TTC549 (cell line): ENCODE results near the gene ZNF423.

Source experiments
- FAIRE-seq: peaks from 2 replicates; lab custom pipeline; 2012; peaks lifted over from hg19 to GRCh38; lab: Jason Lieb, UNC

Gene ZNF423

DNA sequence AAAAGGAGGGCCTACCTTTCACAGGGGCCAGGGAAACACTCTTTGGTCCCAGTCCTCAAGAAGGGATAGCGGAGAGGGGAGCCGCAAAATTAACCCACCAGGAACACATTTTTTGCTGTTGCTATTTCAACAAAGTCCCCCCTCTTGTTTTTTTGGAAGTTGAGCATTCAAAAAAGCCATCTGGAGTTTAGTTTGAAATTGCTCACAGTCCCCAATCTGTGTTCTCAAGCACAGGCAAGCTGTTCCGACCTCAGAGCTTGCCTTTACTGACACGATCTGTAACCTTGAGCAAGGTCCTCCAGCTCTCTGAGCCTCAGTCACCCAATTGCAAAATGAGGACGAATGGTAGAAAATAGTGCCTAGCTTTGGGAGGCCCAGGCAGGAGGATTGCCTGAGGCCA, 131.1 kb downstream of the ZNF423 start:
- no peak for FAIRE-seq

DNA sequence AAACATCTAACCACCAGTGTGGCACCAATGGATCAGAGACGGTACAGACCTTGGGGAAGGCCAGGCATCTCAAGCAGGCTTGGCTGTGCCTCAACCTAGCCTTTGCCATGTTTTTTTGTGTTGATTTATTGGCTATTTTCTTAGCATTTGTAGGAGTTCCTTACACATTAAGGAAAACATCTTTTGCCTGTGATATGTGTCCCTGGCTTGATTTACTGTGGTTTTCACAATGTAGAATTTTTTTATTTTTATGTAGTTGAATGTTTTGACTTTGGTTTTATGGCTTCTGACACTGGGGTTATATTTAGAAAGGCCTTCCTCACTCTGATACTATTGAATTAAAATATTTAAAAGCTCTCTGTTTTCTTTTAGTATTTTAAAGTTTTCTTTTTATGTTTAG, 132.6 kb downstream of the ZNF423 start:
- no peak for FAIRE-seq

DNA sequence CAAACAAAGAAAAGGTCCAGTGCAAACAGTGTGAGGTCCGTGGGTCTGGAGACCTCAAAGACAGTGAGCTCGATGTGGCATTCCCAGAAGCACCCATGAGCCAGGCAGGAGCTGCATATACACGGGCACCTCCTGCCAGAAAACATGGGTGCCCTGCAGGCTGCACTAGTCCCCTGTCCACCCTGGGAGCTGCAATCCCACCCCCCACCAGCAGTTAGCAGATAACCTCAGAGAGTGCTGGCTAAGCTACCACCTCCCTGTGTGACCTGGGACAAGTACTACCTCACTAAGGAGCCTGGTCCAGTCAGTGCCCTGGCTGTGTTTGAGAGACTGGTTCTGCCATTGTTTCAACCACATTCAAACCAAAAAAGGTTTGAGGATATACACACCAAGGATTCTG, 135.7 kb downstream of the ZNF423 start:
- FAIRE-seq = no peak

DNA sequence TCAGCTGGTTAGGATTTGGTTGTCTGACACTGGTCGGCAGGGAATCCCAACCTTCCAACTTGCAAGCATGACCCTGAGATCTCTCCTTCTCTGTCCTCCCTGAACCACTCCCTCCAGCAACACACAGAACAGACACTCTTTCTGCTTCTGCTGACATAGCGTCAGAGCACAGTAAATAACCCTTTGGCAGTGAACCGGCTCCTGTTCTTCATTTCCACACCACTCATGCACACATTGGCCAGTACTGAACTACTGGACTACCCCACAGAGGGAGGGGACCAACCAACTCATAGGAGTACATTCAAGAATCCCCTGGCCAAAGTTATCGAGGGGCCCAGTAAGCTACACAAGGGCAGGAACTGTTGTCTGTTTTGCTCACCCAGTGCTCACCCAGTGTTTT, 138.2 kb downstream of the ZNF423 start:
- FAIRE-seq = no peak

DNA sequence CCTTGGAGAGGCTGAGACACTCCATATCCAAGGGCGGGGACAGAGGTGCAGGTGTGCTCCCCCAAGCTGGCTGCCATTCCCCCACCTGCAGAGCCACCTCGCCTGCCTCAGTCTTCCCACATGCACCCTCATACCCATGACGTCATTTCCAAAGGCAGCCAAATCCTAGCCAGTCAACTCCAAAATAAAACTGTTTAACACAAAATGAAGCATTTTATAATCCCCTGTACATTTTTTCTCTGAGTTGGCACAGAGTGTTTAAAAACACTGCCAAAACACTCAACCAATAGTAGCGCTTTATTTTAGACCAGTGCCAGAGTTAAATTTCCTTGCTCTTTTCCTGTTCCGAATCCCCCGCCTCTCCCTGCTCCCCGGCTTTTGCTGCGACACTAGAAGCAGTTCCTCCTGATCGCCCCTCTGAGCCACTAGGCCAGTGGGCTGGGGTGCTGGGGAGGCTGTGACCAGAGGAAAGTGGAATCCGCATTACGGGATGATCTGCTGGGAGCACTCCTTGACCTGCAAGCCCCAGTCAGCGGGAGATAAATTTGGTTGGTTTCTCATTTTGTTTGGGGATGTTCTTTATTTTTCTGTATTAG, 139.5 kb downstream of the ZNF423 start:
- FAIRE-seq = no peak

DNA sequence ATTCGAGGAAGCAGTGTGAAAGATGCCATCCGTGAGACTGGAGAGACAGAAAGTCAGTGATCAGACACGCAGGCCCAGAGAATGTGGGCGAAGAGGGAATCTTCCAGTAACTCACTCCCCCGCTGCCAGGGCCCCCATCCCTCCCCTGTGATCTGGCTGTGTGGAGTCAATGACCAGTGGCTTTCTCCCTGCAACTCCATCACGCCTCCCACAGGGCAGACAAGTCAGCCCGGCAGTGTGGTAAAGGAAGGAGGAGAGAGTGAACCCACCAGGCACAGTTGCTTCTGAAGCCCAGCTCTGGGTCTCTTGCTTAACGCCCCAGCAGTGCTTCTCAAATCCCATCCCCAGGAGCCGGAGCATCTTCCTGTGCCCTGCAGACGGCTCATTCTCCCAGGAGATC, 142.1 kb downstream of the ZNF423 start:
- FAIRE-seq = no peak

DNA sequence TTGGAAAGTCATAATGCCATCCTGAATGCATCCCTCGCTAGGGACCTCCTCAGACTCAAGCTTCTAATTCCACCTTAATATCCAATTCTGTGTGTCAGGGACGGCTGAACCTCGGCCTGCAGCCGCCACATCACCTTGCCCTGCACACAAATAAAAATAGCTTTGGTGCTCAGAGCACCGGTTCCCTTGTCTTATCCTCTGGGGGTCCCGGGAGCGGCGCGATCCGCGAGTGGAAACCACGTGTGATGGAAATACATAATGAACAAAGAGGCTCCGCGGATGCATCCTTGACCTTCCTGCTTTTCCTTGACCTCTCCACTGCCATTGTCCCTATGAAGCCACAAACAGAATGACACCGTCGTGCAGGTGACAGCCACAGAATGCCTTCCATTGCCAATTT, 143.4 kb downstream of the ZNF423 start:
- FAIRE-seq = no peak

DNA sequence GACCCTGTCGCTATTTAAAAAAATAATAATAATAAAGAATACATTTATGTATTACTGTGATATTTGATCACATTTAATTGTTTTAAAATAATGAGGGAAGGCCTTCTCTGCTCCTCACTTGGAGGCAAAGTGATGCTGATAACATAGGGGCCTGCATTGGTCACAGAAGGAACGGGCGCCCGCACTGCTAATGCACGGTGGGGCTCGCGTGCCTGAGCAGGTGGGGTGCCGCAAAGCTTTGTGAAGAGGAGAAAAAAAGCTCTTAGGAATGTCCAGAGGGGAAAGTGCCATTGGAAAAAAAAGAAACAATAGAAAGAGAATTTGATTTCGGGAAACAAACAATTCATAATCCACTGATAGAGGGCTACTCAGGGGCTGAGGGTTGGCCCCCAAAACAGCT, 143.8 kb downstream of the ZNF423 start:
- no peak for FAIRE-seq

DNA sequence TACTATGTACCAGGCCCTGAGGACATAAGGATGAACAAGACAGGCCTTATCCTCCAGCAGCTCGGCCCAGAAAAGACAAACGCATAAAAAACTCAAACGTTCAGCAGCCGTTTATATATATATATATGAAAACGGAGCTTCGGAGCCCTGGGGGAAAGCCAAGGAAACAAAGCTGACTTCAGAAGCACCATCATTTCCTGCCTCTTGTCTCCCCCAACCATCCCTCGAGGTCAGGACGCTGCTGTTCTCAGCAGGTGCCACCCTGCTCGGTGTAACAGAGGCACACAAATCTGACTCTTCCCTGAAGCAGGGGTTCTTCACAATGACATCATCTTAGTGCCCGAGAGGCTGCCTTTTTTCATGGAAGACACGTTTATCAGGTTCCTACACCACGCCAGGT, 146.9 kb downstream of the ZNF423 start:
- no peak for FAIRE-seq

DNA sequence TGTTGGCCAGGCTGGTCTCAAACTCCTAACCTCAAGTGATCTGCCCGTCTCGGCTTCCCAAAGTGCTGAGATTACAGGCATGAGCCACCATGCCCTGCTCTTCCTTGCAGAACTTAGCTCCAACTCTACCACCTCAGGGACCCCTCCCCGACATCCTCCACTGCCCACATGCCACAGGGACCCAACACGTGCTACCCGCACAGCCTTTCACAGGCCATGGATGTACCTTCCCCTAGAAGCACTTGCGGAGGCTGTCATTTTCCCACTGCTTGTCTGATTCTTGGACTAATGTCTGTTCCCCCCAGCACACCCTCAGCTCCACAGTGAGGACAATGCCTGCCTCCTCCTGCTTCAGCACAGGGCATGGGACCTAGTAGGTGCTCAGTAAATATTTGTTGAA, 147.4 kb downstream of the ZNF423 start:
- FAIRE-seq = no peak

DNA sequence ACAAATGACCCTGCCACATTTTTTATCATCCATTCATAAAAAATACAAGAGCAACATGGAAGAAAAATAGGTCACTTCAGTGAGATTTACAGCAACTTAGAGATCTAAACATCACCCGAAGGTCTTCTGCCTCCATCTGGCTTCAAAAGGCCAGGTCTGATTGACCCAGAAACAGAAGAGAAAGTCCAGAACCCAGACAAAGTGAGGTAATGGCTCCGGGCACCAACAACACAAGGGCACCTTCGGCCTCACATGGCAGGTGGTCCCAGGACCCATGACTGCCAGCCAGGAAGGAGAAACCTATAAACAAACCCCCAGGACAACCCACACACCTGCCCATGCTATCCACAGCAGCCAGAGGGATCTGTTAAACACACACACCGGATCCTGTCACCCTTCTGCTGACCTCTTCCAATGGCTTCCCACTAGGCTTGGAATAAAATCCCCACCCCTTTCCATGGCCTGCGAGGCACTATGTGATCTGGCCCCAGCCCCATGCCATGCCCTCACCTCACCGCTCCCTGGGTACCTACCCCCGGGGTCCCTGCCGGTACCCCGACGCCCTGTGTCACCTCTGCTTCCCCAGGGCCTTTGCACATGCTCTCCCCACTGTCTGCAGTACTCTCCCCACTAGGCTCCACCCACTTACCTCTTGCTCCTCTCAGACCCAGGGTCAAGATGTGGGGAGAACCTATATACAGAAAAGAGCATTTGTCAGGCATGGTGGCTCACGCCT, 149.1 kb downstream of the ZNF423 start:
- no peak for FAIRE-seq

DNA sequence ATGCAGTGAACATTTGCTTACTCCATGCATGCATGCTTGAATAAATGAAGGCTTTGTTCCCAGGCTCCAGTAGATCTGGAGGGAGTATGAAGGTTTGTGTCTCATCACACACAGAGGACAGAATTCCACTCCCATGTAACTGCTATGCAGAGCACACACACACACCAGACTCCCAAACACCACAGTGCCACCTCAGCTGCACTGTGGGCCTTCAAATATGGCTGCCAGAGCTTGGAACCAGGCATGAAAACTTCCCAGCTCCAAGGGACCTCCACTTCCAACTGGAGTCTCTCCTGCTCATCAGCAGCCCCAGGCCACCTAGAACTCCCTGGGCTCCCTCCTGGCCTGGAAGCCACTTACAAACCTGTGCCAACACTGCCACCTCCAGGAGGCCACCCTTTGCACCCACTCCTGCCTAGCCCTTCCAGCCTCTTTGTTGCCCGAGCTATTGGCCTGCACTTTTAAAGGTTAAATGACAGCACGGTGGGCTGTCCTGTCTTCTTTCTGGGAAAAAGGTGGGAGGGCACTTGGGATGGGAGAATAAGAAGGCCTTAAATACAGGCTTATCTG, 151.2 kb downstream of the ZNF423 start:
- FAIRE-seq = no peak

DNA sequence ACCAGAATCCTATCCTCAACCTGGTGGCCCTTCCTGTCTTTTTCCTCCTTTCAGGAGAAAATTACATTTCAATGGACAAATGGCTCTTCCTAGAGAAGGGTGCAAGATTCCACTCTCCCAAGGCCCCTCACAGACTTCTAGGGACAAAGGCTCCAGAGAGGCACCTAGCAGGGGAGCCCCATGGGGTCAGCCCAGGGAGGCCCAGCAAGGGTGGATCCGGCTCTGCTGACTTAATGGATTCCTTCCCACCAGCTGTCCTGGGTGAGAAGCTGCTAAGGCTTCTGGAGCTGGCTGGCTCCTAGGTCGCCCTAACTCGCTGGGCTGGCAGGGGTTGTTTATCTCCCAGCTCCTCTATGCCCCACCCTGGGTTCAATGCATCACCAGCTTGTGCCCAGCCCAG, 152.4 kb downstream of the ZNF423 start:
- no peak for FAIRE-seq

DNA sequence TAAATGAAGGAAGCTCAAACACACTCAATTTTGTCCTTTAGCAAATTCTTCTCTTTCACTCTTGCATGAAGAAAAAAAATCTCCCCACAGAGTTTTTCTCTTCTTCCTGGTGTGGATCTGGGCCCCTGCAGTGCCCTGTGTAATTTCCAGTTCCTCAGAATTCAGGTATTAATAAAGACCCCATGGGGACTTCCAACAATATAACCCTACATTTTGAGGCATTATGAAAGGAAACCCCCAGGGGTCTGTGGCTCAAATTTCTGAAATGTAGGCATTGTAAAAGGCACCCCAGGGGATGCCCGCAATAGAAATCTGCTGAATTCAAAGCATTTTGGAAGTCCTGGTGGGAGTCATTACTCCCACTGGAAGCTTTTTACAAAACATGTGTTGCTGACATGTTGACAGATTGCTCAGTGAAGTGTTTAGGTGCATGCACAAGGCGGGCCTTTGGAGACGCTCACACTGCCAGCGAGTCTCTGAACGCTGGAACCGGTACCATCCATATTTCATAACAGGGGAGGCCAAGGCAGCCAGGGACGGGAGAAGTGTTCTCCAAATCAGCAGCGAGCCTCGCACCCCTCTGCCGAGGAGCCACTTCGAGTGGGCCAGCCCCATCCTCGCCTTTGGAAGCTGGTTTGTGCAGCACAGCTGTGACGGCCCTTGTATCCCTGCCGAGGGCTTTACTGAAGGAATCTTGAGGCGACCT, 154.0 kb downstream of the ZNF423 start:
- FAIRE-seq = no peak

DNA sequence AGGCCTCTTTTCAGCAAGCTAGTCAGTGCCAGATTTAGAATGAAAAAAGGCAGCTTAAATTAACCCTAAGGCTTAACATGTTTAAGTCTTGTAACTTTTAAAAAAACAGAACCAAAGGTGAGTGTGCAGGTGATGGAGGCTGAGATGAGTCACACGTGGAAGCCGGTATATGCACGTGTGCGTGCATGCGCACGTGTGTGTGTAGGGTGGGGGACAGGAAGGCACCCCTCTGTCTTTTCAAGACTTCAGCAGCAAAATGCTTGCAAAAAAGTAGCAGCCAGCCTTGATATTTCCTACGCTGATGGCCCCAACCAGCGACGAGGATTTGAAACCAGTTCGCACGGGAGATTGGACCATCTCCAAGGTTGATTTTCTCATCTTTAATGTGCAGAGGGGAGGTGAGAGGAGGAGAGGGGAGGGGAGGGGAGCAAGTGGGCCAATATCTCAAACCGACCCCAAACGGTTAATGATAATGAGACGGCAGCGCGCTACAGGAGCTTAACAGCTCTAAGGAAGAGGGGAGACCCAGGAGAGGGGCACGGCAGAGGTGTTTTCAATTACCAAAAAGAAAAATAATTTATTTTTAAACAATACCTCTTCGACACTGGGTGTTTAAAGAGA, 154.7 kb downstream of the ZNF423 start:
- FAIRE-seq = no peak

DNA sequence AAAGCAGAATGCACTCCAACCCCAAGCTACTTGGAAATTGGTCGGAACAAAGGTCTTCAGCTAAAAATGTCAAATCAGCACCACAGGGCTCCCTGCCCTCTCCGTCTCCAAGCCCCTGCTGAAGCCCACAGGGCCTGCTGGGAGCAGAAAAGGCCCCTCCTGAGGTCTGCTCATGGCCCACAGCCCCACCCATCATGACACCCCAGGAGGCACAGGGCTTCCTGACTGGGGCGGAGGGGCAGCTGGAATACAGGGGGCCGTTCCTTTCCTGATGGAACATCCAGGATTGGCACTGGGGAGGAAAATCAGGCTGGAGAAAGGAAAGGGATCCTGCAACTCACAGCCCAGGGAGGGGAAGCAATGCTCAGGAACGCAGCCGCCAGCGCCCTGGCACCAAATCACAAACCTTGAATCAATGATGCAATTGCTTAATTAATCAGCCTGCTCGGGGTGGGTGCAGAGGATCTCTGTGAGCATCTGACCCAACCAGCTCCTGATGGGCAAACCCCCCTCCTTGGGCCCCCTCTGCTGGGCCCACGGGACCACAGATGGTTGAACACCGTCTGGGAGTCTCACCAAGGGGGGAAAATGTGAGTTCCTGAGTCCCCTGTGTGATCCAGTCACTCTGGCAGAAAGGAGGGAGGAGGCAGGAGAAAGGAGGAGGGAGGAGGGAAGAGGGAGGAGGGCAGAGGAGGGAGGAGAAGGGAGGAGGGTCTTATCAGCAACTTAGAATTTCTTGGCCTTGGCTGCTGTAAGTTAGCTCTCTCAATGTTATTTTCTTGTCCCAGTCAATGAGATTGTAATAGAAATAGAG, 155.5 kb downstream of the ZNF423 start:
- FAIRE-seq = no peak

DNA sequence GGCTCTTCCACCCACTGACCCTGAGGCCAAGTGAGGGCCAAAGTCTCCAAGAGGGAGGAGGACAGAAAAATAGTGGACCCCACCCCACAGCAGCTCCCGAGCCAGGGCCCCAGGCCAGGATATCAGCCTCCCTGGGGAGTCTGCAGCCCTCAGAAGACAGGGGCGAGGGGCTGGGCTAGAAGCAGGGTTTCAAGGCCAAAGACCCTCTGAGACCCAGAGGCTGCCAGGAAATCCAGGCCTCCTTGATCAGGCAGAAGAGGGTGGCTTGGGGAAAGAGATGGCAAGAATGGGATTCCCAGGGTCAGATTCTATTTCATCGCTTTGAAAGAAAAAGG, 156.1 kb downstream of the ZNF423 start:
- FAIRE-seq = no peak

DNA sequence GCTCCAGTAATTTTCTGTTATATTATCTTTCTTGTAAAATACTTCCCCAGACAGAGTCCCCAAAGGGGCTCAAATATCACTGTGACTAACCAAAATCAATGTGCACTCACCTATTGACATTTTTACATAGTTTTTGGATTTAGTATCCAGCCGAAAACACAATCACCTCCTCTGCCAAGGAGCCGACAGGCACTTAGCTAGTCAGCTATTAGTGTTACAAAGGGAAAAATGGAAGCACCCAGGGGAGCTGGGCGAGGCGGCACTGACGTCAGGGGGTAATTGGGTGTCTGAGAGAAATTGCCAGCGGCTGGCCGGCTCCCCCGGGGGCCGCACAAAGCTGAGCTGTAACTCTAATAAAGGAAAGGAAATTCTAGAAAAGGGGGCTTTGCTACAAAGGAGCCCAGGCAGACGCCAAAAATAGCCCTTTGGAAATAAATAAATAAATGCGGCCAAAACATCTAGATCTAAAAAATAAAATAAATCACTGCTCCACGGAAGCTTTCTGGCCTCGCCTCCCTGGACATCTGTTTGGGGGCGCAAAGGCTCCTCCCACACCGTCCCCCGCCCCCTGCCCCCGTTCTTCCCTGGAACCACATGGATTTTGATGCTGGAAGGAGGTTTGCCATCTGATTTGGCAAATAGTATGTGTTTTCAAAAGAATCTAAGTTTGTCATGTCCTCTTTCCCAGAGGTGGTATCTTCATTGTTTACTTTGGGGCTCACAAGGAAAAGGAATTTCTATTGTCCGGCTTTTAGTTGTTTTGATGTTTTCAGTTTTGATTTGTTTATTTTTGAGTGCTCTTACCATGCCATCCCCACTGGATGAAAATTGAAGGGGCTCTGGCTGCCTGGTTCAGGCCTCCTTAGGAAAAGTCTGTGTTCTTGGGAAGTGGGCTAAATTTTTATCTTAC, 156.7 kb downstream of the ZNF423 start:
- FAIRE-seq = no peak

DNA sequence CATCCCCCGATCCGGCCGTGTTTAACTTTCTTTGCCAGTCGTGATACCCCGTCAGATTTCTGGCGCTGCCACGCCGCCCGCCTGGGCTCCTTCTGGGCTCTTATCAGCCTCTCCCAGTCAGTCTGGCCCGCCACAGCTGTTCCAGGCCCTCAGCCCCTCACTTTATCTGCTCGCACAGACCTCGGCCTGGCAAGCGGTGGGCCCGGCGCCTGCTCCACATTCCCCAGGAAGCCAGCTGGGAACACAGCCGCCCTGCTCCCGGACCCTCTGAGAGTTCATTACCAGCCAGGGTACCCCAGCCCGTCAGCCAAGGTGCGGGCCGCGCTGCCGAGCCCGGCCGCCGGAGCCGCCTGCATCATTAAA, 157.5 kb downstream of the ZNF423 start:
- FAIRE-seq = no peak

DNA sequence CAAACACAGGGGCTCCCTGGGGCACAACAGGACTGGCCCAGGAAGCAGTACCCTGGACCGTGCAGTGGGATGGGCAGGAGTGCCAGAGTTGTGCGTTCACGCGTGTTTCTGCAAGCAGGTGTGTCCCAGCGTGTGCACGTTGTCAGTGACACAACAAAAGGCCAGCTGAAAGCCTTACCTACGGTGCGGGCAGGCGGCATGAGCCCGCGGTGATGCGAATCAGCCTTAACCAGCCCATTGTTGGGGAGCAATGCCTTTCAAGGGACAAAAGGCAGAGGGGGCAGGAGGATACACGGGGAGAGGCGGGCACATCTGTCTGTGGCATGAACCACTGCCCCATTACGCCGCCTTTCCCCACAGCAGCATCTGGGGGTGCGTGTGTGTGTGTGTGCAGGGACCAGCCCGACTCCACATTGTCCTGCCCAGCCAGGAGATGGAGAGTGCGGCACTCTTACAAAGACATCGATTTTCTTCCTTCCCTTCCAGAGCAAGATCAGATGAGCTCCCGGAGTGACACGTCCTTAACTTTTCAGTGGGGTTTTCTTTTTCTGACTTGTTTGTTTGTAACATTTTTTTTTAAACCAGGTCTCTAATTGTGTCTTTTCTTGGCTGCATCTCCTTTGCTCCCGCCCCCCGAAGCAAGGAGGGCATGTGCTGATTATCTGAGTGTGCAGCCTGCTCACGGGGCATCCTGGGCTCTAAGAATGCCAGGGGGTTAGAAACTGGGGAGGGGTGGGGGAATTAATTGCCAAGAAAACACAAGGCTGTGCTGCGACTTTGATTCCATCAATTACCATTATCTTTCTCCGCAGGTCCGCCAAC, 158.1 kb downstream of the ZNF423 start:
- no peak for FAIRE-seq
